ENCODE measurements around the gene PKD2L2. TPM values are rescaled to one million over a fixed set of nuclear protein-coding genes. Genes with fewer than 3 reads are reported as not detected.

The PKD2L2 gene
- total RNA-seq, 1 experiment from 2014 or later: not detected

DNA sequence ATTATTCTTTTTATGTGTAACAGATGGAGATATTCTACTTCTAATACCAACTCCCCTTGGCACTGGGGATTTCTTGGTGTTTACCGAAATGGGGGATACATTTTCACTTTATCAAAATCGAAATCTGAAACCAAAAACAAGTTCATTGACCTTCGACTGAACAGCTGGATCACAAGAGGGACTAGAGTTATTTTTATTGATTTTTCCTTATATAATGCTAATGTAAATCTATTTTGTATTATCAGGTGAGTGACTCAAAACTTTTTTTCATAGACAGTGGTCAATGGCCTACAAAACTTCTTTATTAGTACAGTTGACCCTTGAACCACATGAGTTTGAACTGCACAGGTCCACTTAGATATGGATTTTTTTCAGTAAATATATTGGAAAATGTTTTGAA is 10.2 kb downstream of the PKD2L2 start:
- no peaks in the 10 kb centered on the region for H3K4me1 Mint-ChIP-seq (ENCODE audit: low read depth, unreplicated experiment)
- H3K9me3 ChIP-seq: no peaks in the 10 kb centered on the region
- BruUV-seq (replicated peaks): no TSS peak
- intact Hi-C loops (cut with micrococcal nuclease; ENCODE audit: unreplicated experiment): no loop called here
- no peaks in the 10 kb centered on the region for H3K27me3 Mint-ChIP-seq (ENCODE audit: insufficient read depth, unreplicated experiment)
- H3K4me3 Mint-ChIP-seq (ENCODE audit: unreplicated experiment): no peak overlapping the region
- H3K4me3 ChIP-seq (ENCODE audit: low read depth, low read length): no peak overlapping the region
- POLR2A ChIA-PET: no interaction called here
- no peak overlapping the region for H3K27ac Mint-ChIP-seq (ENCODE audit: unreplicated experiment)
- TF ChIP-seq, protein P1, sequence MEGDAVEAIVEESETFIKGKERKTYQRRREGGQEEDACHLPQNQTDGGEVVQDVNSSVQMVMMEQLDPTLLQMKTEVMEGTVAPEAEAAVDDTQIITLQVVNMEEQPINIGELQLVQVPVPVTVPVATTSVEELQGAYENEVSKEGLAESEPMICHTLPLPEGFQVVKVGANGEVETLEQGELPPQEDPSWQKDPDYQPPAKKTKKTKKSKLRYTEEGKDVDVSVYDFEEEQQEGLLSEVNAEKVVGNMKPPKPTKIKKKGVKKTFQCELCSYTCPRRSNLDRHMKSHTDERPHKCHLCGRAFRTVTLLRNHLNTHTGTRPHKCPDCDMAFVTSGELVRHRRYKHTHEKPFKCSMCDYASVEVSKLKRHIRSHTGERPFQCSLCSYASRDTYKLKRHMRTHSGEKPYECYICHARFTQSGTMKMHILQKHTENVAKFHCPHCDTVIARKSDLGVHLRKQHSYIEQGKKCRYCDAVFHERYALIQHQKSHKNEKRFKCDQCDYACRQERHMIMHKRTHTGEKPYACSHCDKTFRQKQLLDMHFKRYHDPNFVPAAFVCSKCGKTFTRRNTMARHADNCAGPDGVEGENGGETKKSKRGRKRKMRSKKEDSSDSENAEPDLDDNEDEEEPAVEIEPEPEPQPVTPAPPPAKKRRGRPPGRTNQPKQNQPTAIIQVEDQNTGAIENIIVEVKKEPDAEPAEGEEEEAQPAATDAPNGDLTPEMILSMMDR (IDR thresholded peaks at IDR 0.05; ENCODE audit: insufficient read depth in 1 of 2, low read depth in 1 of 2, low read length in 1 of 2, severe bottlenecking in 1 of 2, unreplicated experiment in 1 of 2): no peak
- H3K36me3 ChIP-seq (ENCODE audit: control insufficient read depth, insufficient read depth, low read length): no peaks in the 10 kb centered on the region
- no peaks in the 10 kb centered on the region for H3K9me3 Mint-ChIP-seq (ENCODE audit: unreplicated experiment)
- H3K4me1 ChIP-seq: no peaks in the 10 kb centered on the region
- H3K36me3 Mint-ChIP-seq (ENCODE audit: insufficient read depth, unreplicated experiment): no peaks in the 10 kb centered on the region
- no peaks in the 10 kb centered on the region for H3K27me3 ChIP-seq (replicated peaks; ENCODE audit: control insufficient read depth, insufficient read depth, low read length)
- CTCF ChIA-PET: no interaction called here
- no peak for DNase-seq

DNA sequence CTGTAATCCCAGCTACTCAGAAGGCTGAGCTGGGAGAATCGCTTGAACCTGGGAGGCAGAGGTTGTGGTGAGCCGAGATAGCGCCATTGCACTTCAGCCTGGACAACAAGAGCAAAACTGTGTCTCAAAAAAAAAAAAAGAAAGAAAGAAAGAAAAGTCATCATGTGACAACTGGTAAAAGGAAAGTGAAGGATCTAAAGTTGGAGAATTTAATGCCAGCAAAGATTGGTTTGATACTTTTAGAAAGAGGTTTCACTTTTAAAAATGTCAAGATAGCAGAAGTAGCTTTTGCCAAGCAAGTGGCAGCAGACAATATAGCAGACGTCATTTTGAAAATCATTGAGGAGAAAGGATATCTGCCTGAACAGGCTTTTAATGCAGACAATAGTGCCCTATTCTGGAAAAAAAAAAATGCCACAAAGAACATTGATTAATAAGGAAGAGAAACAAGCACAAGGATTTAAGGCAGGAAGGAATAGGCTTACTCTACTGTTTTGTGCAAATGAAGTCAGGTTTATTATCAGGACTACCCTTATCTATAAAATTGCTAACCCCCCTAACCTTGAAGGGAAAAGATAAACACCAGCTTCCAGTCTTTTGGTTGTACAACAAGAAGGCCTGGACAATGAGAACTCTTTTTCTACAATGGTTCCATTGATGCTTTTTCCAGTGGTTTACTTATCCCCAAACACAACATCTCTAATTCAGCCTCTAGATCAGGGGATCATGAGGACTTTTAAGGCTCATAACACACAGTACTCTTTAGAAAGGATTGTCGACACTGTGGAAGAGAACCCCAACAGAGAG is 12.0 kb downstream of the PKD2L2 start:
- H3K4me1 ChIP-seq: no peaks in the 10 kb centered on the region
- Mint-ChIP-seq H3K4me3 (ENCODE audit: unreplicated experiment) (no peak overlapping the region), H3K27ac (ENCODE audit: unreplicated experiment) (no peak overlapping the region), H3K9me3 (ENCODE audit: unreplicated experiment) (no peaks in the 10 kb centered on the region), H3K36me3 (ENCODE audit: insufficient read depth, unreplicated experiment) (no peaks in the 10 kb centered on the region), H3K4me1 (ENCODE audit: low read depth, unreplicated experiment) (no peaks in the 10 kb centered on the region), H3K27me3 (ENCODE audit: insufficient read depth, unreplicated experiment) (no peaks in the 10 kb centered on the region)
- no peaks in the 10 kb centered on the region for H3K9me3 ChIP-seq
- BruUV-seq (replicated peaks): no TSS peak
- no peaks in the 10 kb centered on the region for H3K27me3 ChIP-seq (replicated peaks; ENCODE audit: control insufficient read depth, insufficient read depth, low read length)
- H3K4me3 ChIP-seq (ENCODE audit: low read depth, low read length): no peak overlapping the region
- intact Hi-C loops (cut with micrococcal nuclease; ENCODE audit: unreplicated experiment): no loop called here
- ChIA-PET CTCF (interaction anchor here (0.6 kb wide), 1 partner anchor 579 kb away, joined by 4 read pairs; no protein-coding TSS in a partner anchor), POLR2A (interaction anchor here (0.7 kb wide), 1 partner anchor 31 kb away, joined by 3 read pairs; no protein-coding TSS in a partner anchor)
- H3K36me3 ChIP-seq (ENCODE audit: control insufficient read depth, insufficient read depth, low read length): no peaks in the 10 kb centered on the region
- DNase-seq: no peak
- TF ChIP-seq, protein P1 (IDR thresholded peaks at IDR 0.05; ENCODE audit: insufficient read depth in 1 of 2, low read depth in 1 of 2, low read length in 1 of 2, severe bottlenecking in 1 of 2, unreplicated experiment in 1 of 2): no peak

DNA sequence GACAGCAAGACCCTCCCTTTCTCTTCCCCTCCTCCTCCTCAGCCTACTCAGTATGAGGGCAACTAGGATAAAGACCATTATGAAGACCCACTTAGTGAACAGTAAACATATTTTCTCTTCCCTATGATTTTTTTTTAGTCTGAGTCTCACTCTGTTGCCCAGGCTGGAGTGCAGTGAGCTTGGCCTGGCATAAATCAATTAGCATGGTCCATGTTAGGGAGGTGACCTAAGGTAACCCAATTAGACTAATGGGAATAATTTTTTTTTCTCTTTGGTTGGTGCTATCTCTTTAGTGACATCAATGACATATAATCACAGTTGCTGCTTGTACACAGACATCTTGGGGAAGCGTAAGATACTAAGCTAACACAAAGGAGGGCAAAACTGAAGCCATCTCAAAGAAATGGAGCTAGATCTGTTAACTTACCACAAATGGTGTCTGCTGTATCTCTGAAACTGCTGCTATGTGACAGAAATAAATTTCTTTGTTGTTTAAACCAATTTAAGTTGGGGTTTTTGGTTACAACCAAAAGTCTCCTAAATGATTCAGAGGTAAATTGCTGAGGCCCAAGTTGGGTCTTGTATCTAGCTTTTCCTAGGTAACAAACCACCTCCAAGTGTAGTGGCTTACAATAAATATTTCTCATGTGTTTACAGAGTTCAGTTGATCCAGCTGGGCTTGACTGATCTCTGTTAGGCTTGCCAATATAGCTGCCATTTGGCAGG is 13.3 kb downstream of the PKD2L2 start:
- H3K36me3 Mint-ChIP-seq (ENCODE audit: insufficient read depth, unreplicated experiment): no peaks in the 10 kb centered on the region
- intact Hi-C loops (cut with micrococcal nuclease; ENCODE audit: unreplicated experiment): no loop called here
- CTCF ChIA-PET: no interaction called here

More for the DNA sequence above, 13.3 kb downstream of the PKD2L2 start:
- TF ChIP-seq, protein P1 (IDR thresholded peaks at IDR 0.05; ENCODE audit: insufficient read depth in 1 of 2, low read depth in 1 of 2, low read length in 1 of 2, severe bottlenecking in 1 of 2, unreplicated experiment in 1 of 2): no peak
- no peaks in the 10 kb centered on the region for H3K9me3 Mint-ChIP-seq (ENCODE audit: unreplicated experiment)
- POLR2A ChIA-PET: no interaction called here
- H3K4me3 Mint-ChIP-seq (ENCODE audit: unreplicated experiment): no peak overlapping the region
- Histone ChIP-seq H3K4me1 (no peaks in the 10 kb centered on the region), H3K27me3 (replicated peaks; ENCODE audit: control insufficient read depth, insufficient read depth, low read length) (no peaks in the 10 kb centered on the region), H3K4me3 (ENCODE audit: low read depth, low read length) (no peak overlapping the region), H3K36me3 (ENCODE audit: control insufficient read depth, insufficient read depth, low read length) (no peaks in the 10 kb centered on the region), H3K9me3 (no peaks in the 10 kb centered on the region)
- H3K4me1 Mint-ChIP-seq (ENCODE audit: low read depth, unreplicated experiment): no peaks in the 10 kb centered on the region
- BruUV-seq (replicated peaks): no TSS peak
- H3K27ac Mint-ChIP-seq (ENCODE audit: unreplicated experiment): no peak overlapping the region
- H3K27me3 Mint-ChIP-seq (ENCODE audit: insufficient read depth, unreplicated experiment): no peaks in the 10 kb centered on the region
- no peak for DNase-seq

Measured in Caco-2 (cell line).